Measurements from ENCODE around the gene TMEM116. TPM values are rescaled to one million over a fixed set of nuclear protein-coding genes. Genes with fewer than 3 reads are reported as not detected.

Gene TMEM116
- total and polyA plus RNA-seq, 2 donors (not counting 3 experiments of a cell fraction or from before 2014, with no cell fraction given): 1.6 to 3.9 TPM

- dilution Hi-C loops (cut with MboI; ENCODE audit: extremely low pct_ligation_motif_present, low sequenced_read_pairs) (no loop called here), intact Hi-C loops (cut with micrococcal nuclease) (no loop called here)
- H3K27ac ChIP-seq (ENCODE audit: insufficient read depth, low read depth, low read length): no peak overlapping the region
- CTCF ChIA-PET: interaction anchor here (0.8 to 1.2 kb wide), 3 partner anchors 8 to 17 kb away, joined by 3 to 6 read pairs (median 3); no protein-coding TSS in a partner anchor
- DNase-seq (ENCODE audit: low read depth, low spot score): no peak
- no peak overlapping the region for H3K4me3 ChIP-seq (replicated peaks in 1 of 3; ENCODE audit: insufficient read depth in 1 of 3, low read depth in 1 of 3, low read length in 3 of 3)
- H3K4me1 ChIP-seq (ENCODE audit: control insufficient read depth, extremely low read depth, insufficient read depth, low read length): no peaks in the 10 kb centered on the region
- H3K27me3 ChIP-seq (ENCODE audit: control insufficient read depth in 2 of 2, insufficient read depth in 2 of 2, low read length in 2 of 2): no peaks in the 10 kb centered on the region
- POLR2A ChIA-PET: no interaction called here
- no peak overlapping the region for H2AFZ ChIP-seq (ENCODE audit: low read depth, low read length)
- TF ChIP-seq POLR2A (IDR thresholded peaks at IDR 0.05; ENCODE audit: low read depth, low read length): no peak
- no peak for TF ChIP-seq POLR2AphosphoS5 (IDR thresholded peaks at IDR 0.05; ENCODE audit: insufficient read depth, low read depth, low read length)
- no peak for TF ChIP-seq JUN (IDR thresholded peaks at IDR 0.05; ENCODE audit: borderline replicate concordance, insufficient read depth, insufficient read length, low read depth)
- TF ChIP-seq EZH2 (IDR thresholded peaks at IDR 0.05; ENCODE audit: borderline replicate concordance, low read depth, low read length, severe bottlenecking): no peak
- no peak for TF ChIP-seq MYC (IDR thresholded peaks at IDR 0.05; ENCODE audit: low read depth, low read length)
- no peak for TF ChIP-seq CTCF (IDR thresholded peaks at IDR 0.05; ENCODE audit: extremely low read depth in 1 of 2, insufficient read depth in 1 of 2, low read depth in 1 of 2, low read length in 2 of 2)
- no peak for TF ChIP-seq GATA2 (IDR thresholded peaks at IDR 0.05; ENCODE audit: insufficient read depth, insufficient read length, low read depth, low read length)
- TF ChIP-seq FOS (IDR thresholded peaks at IDR 0.05; ENCODE audit: borderline replicate concordance, insufficient read depth, low read length): no peak
- TF ChIP-seq MAX (IDR thresholded peaks at IDR 0.05; ENCODE audit: insufficient read depth, insufficient read length): no peak
- no peaks in the 10 kb centered on the region for H3K9me1 ChIP-seq (replicated peaks; ENCODE audit: control insufficient read depth, extremely low read depth, insufficient read depth, low read length)
- no peak for FAIRE-seq
- BruUV-seq (replicated peaks): no TSS peak
- H3K4me2 ChIP-seq (ENCODE audit: insufficient read depth, low read length): no peak overlapping the region
- no peaks in the 10 kb centered on the region for H4K20me1 ChIP-seq (replicated peaks; ENCODE audit: control insufficient read depth, extremely low read depth, insufficient read depth, low read length)
- H3K36me3 ChIP-seq (ENCODE audit: control insufficient read depth in 2 of 2, extremely low read depth in 1 of 2, insufficient read depth in 2 of 2, low read length in 2 of 2): no peaks in the 10 kb centered on the region
- H3K79me2 ChIP-seq (ENCODE audit: control insufficient read depth, insufficient read depth, low read length): no peaks in the 10 kb centered on the region
- no peaks in the 10 kb centered on the region for H3K9me3 ChIP-seq (replicated peaks; ENCODE audit: control insufficient read depth, insufficient read depth, low read length)
- no peak overlapping the region for H3K9ac ChIP-seq (replicated peaks; ENCODE audit: extremely low read depth, insufficient read depth, low read length)
Observed at GRCh38 chr12:111936869-111937268, 76.1 kb downstream of the TMEM116 start.

Data from endothelial cell of umbilical vein (primary cell).